C1 segment of cervical spinal cord (tissue), 14 donors: ENCODE data around the gene CLPTM1L.
A peak's percentile ranks its signal among the peaks of the same experiment; 100 is the strongest.

Experiments
- DNase-seq, 14 donors: peaks; one replicate each; lab custom pipeline; 2025; lab: John Stamatoyannopoulos, UW

The CLPTM1L gene, protein sequence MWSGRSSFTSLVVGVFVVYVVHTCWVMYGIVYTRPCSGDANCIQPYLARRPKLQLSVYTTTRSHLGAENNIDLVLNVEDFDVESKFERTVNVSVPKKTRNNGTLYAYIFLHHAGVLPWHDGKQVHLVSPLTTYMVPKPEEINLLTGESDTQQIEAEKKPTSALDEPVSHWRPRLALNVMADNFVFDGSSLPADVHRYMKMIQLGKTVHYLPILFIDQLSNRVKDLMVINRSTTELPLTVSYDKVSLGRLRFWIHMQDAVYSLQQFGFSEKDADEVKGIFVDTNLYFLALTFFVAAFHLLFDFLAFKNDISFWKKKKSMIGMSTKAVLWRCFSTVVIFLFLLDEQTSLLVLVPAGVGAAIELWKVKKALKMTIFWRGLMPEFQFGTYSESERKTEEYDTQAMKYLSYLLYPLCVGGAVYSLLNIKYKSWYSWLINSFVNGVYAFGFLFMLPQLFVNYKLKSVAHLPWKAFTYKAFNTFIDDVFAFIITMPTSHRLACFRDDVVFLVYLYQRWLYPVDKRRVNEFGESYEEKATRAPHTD

DNA sequence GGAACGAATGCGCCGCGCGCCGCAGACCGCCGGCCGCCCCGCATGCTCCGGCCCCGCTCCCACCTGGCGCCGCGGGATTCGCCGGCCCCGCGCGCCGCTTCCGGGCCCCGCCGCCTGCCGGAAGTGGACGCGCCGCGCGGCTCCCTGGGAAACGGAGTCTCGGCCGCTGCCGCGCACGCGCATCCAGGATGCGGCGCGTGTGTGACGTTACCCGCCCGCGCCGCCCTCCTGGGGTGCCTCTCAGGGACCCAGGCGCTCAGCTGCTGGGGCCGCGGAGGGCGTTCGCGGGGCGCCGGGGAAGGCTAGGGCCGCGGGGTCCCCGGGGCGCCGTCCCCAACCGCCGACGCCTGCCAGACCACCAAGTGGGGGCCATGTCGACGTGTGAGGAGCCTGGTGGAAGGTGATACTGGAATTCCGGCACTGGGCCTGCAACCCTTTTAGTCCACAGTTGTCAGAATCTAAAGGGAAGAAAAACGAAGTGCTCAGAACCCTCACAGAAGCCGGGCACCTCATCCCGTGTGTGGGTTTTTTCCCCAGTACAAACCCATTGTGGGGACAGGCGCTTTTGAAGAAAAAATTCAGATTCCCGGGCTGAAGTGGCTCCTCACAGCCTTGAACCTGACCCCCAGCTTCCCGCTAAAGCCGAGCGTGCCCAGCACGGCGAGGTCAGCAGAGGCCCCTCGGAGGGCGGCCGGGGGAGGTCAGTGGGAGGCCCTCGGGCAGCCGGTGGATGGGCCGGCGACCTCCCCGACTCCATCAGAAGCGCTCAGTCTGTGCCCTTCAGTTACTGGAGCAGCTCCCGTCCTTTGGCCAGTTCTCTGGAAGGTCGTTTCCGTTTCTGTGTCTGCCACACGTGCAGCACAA, at the start of gene CLPTM1L:
TSS of gene CLPTM1L (minus strand) at position 125 of the 864 bp plus-strand sequence. CDS start 258 bp downstream, outside the sequence.
- DNase-seq: peak; percentile 6 to 91 (median 70)

DNA sequence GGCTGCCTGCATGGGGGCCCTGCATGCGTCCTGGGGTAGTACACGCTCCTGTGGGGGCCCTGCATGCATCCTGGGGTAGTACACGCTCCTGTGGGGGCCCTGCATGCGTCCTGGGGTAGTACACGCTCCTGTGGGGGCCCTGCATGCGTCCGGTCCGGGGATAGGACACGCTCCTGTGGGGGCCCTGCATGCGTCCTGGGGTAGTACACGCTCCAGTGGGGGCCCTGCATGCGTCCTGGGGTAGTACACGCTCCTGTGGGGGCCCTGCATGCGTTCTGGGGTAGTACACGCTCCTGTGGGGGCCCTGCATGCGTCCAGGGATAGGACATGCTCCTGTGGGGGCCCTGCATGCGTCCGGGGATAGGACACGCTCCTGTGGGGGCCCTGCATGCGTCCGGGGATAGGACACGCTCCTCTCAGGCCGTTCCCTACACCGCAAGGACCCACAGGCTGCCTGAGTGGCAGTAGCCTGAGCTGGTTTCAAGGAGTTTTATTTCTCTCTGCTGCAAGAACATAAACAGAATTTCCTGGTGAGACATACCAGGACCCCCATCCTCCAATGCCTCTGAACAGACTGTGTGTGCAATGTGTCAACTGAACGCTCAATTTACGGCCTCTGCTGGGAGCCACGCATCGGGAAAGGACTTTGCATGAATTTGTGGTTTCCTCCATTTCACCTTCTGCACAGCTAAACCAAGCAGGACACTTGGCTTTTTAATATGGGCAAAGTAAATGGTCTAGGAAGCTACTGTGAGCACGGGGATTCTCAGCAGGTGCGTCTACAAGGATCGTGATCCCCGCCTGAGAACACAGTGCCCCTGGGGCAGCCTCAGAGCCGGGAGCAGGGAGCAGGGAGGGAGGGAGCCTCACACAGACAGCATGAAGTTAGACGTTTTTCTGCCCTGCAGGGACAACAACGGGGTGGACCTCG, 48.9 kb upstream of the CLPTM1L start:
- no peak for DNase-seq

DNA sequence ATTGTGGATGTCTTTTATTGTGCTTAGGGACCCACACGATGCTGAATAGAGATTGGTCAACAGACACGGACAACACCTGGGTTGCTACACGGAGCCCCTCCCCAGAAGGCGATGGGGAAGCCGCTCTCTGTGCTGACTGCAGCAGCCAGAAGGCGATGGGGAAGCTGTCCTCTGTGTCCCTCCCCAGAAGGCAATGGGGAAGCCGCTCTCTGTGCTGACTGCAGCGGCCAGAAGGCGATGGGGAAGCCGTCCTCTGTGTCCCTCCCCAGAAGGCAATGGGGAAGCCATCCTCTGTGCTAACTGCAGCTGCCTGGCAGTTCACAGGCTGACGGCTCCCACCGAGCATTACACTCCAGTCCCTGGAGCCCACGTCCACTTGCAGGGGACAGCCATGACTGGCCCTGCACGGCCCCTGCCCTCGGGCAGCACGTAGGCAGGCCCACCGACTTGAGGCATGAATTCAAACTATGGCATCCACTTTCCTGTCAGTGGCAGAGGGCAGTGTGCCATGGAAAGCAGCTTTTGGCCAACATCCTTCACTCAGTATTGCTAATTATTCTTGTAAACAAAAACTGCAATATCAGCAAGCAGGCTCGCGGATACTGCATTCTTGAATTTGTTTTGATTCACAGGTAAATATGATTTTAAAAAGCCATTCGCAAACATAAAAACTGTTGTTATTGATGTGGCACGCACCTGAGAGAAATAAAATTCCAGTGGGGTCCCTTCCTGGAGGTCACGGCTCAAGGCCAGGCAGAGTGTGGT, 48.1 kb upstream of the CLPTM1L start:
- DNase-seq: no peak

DNA sequence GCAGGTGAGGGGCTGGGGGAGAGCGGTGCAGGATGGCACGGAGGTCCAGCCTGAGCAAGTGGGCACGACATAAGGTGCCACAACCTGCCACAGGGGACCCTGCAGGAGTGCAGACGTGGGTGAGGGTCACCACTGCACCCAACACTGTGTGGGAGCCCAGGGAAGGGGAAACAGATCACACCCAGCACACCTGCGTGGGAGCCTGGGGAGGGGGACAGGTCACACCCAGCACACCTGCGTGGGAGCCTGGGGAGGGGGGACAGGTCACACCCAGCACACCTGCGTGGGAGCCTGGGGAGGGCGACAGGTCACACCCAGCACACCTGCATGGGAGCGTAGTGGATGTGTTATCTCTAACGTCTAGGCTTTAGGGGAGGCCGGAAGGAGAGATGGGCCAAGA, 47.4 kb upstream of the CLPTM1L start:
- no peak for DNase-seq

DNA sequence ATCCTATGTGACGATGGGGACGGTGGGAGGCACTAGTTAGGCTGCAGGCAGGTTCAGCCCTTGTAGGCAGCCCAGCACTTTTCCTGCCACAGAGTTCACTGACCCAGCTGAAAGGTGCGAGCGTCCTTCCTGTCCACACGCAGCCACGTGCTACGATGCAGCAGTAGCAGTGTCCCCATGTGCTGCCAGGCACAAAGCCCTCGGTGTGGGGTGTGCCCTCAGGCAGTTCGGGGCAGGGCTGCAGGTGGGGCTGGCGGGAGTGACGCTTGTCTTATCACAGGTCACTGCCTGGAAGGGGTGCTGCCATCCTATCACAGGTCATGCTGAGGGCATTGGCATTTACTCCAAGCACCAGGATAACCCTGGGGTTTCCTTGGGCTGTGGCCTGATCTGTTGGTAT, 46.8 kb upstream of the CLPTM1L start:
- no peak for DNase-seq

DNA sequence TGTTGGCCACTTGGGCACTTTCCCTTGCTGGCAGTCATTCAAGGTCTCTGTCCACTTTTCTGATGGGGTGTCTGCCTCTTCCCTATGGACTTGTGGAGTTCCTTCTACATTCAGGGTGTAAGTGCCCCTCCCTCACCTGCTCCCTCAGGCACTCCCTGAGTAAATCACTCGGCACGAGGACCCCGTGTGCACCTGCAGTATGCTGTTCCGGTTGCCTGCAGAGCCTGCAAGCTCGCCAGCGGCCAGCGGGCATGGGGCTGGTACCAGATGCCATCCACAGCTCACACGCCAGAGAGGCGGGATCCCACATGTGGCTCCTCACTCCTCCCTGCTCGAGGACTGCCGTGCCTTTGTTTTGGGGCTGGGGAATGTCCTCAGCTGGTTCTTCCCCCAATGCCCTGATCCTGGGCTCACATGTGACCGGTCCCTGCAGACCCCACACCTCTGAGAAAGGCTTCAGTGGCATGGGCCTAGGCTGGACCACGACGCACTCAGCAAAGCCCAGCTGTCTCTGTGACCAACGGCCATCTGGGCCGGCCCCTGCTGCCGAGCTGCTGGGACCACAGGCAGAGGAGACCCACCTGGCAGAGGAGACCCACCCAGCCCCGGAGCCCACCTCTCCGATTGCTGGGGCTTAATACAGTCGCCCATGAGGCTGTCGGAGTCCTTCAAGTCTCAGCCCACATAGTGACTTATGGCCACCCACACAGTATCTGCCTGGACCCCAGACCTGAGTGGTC, 46.1 kb upstream of the CLPTM1L start:
- DNase-seq: no peak

DNA sequence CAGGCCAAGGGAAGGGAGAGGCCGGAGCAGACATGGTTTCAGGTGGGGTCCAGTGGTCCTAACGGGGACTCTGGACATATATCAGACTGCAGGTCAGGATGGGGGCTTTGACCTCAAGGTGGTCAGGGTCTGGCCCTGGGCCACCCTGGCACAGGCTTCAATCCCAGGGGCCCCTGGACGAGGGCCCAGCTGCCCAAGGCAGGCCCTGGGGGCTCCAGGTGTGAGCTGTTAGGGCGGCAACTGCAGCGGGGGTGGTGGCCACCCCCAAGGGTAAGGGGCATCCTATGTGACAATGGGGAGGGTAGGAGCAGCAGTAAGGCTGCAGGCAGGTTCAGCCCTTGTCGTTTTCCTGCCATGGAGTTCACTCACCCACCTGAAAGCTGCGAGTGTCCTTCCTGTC, 45.4 kb upstream of the CLPTM1L start:
- DNase-seq: no peak

DNA sequence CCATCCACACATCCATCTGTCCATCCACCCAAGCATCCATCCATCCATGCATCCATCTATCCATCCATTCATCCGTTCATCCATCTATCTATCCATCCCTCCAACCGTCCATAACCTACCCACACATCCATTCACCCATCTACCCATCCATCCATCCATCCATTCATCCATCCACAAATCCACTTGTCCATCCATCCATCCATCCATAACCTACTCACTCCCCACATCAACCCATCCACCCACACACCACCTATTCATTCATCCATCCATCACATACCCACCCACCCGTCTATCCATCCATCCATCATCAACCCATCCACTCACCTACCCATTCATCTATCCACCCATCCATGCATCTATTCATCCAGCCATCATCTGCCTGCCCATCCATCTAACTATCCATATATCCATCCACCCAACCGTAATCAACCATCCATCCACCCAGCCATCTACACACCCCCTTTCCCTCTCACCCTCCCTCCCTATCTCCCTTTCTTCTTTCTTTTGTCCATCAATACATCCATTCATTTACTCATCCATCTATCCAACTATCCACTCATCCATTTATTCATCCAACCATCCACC, 43.6 kb upstream of the CLPTM1L start:
- no peak for DNase-seq

DNA sequence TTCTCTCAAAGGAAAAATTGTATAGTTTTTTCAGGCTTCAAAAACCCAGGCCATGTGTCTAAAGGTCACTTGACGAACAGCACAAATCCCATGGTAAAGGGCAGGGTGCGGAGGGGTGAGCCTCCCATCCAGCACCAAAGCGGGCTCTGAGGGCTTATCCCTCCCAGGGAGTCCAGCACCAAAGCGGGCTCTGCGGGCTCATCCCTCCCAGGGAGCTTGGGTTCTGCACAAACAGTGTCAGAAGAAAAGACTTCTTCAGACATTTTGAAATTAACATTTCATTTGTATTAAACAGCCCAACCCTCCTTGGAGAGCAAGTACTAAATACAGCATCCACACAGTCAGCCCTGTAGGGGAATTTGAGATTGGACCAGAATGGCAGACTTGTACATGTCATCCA, 43.0 kb upstream of the CLPTM1L start:
- DNase-seq: no peak

DNA sequence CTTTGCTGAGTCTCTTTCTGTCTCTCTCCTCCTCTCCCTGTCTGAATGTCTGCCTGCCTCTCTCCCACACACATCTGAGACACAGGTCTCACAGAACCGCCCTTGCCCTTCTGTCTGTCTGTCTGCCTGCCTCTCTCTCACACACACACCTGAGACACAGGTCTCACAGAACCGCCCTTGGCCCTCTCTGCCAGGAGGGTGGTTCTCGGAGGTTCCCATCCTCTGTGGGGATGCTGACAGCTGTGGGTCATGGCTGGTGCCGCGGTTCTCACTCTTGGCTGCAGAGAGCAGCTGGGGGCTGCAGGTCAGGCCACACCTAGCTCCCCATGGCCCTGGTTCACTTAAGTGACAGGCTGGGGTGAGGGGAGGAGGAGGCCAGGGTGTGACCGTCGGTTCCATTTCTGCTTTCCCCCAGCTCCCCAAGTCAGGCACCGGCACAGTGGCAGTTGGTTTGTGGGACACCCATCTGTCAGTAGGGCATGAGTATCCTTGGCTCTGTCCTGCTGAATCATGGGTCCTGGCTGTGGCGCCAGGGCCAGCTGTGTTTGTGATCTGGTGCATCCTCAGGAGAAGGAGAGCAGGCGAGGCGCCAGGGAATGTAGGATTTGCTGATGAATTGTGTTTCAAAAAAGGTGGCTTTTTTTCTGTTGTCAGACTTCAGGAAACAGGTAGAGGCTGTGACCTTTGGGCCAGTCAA, 42.3 kb upstream of the CLPTM1L start:
- peak in 1 of 14 donors; percentile 17 for DNase-seq

DNA sequence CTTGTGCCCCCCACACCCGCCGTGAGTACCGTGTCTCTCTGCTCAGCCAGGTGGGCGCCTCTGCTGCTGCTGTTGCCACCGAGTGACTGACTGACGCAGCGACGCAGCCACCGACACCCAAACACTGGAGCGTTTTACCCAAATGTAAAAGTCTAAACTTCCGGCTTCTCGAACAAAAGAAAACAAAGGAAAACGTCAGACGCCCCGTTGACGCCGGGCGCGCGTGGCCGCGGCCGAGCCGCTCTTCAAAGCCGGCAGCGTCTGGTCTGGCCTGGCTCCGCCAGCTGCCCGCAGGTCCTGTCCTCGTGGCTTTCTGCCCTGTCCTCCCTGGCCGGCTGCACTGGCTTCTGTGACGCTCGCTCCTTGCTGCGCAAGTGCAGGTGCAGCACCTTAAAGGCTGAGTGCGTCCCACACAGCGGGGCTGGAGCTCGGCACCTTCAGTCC, 41.4 kb upstream of the CLPTM1L start:
- DNase-seq: peak in 9 of 14 donors; percentile 24 to 54 (median 42)

DNA sequence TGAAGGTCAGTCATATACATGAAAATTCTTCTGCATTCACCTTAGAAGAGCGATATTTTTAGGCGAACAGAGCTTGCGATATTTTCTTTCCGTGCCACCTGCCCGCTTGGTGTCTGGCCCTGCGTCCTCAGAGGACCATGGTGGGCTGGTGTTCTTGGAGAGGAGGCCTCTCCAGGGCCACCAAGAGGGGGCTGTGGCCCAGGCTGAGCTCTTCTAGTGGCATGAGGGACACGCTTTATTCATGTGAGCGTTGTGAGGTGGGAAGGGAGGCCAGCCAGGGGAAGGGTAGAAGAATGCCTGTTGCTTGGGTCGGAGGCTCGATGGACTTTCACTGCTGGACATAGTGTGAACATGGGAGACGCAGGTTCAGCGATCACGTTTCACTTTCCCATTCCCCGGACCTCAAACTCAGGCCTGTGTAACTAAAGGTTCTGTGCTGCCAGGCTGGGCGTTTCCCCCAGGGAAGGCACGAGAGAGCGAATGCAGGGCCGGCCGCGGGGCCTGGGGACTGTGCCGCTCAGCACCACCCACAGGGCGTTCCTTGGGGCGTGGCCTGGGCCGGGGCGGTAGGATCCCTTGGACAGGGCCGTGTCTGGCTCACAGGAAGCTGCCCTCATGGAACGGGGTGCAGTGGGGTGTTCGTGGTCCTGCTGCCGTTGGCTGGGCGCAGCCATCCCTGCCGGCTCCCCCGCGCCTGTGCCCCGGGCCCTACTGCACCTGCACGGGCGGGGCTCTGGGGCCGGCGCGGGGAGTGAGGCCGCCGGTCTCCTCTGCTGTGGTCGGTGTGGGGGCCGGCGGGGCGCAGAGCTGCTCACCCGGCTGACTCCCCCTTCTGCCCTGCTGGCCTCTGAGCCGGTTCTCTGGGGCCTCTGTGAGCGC, 40.7 kb upstream of the CLPTM1L start:
- peak in 12 of 14 donors; percentile 16 to 74 (median 54) for DNase-seq

DNA sequence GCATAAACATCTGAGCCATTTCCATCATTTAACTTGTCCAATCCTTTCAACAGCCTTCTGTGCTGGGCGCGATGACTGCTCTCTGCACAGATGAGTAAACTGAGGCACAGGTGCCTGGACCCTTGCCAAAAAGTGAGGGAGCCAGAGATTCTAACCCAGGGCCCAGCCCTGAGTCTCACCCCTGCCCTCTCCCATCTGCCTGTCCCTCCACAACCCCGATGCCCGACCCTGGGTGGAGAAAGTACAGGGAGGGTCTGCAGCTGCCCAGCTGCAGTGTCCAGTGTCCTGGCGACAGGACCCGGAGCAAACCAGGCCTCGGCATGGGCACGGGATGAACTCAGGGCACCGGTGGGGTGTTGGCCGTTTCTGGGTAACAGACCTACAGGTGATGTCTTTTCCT, 39.6 kb upstream of the CLPTM1L start:
- DNase-seq: no peak

DNA sequence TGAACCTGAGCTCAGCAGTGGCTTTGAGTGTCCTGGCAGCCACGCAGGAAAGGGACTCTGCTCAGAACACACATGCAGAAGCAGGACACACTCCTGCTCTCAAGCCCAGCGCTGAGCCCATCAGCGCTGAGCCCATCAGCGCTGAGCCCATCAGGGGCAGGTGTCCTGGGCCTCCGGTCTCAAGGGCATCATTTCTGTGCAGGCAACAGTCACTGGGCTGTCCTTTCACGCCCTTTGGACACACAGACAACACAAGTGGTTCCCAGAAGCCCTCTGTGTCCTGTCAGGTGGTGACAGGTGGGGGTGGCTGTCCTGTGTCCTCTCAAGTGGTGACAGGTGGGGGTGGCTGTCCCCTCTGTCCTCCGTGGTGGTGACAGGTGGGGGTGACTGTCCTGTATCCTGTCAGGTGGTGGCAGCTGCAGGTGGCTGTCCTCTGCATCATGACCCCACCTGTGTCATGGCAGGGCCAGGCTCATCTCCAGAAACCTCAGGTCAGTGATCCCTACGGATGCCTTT, 39.0 kb upstream of the CLPTM1L start:
- DNase-seq: no peak

DNA sequence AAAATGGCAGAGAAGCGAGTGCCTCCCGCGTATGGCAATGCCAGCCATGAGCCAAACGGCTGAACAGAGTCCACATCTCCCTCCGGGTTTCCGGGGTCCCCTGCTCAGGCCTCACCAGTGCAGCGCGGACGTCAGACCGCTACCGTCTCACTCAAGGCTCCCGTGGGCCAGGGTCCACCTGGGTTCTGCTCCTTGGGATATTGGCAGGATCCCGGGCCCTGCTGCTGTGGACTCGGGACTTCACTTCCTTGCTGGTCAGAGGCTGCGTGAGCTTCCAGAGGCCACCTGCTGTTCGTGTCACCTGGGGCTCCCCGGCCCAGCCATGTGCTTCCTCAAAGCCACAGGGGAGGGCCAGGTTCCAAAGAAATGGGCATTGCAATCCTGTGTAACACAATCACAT, 38.4 kb upstream of the CLPTM1L start:
- DNase-seq: no peak

DNA sequence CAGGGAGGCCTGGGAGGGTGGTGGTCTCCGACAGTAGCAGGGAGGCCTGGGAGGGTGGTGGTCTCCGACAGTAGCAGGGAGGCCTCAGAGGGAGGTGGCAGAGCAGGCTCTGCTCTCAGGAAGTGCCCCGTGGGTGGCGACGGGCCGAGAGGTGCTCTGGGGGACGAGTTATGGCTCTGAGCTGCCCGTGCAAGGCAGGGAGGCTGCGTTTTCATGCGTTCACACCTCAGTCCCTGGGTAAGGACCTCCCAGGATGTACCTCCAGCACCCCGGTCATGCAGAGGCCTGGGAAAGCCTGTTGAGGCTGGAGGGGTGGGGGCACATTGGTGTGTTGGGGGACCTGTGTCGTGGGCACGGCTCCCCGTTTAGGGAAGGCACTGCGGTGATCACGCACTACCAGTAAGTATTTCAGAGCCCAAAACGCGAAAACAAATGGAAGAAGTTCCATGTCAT, 37.4 kb upstream of the CLPTM1L start:
- no peak for DNase-seq
